ENCODE data around the gene TLCD1. TPM values are rescaled to one million over a fixed set of nuclear protein-coding genes. Genes with fewer than 3 reads are reported as not detected.

TLCD1 gene
- total and polyA plus RNA-seq, 8 donors = 5.7 to 20.7 (median 8.4) TPM

DNA sequence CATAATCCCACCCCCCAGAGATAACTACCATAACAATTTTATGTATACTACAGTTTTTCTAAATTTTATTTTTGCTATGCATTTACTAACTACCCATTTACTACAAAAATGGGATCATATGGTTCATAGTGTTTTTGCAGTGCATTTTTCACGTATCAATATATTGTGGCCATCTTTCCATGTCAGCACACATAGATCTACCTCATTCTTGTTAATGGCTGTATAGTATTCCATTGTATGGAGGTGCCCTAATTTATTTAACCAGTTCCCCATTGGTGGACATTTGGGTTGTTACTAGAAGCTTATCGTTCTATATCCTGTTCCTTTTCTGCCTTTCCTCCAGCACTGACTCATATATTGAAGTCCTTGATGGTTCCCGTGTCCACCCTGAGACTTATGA lies 37.0 kb downstream of the TLCD1 start:
- intact Hi-C loops (cut with DNase I) = no loop called here
- H3K4me1 ChIP-seq = no peaks in the 10 kb centered on the region
- no peak overlapping the region for H3K4me3 ChIP-seq
- H3K27ac ChIP-seq = no peak overlapping the region
- ATAC-seq = no peak
- H3K9me3 ChIP-seq = no peaks in the 10 kb centered on the region
- no peak for DNase-seq
- TF ChIP-seq, protein P1, sequence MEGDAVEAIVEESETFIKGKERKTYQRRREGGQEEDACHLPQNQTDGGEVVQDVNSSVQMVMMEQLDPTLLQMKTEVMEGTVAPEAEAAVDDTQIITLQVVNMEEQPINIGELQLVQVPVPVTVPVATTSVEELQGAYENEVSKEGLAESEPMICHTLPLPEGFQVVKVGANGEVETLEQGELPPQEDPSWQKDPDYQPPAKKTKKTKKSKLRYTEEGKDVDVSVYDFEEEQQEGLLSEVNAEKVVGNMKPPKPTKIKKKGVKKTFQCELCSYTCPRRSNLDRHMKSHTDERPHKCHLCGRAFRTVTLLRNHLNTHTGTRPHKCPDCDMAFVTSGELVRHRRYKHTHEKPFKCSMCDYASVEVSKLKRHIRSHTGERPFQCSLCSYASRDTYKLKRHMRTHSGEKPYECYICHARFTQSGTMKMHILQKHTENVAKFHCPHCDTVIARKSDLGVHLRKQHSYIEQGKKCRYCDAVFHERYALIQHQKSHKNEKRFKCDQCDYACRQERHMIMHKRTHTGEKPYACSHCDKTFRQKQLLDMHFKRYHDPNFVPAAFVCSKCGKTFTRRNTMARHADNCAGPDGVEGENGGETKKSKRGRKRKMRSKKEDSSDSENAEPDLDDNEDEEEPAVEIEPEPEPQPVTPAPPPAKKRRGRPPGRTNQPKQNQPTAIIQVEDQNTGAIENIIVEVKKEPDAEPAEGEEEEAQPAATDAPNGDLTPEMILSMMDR (IDR thresholded peaks at IDR 0.05) = no peak
- peaks cover 0 to 100% of the 10 kb centered on the region in 2 donors for H3K36me3 ChIP-seq
- H3K27me3 ChIP-seq = no peaks in the 10 kb centered on the region

GRCh38 chr17:28688481-28688880 lies 37.6 kb downstream of the TLCD1 start:
- Histone ChIP-seq H3K4me3 (no peak overlapping the region), H3K27ac (no peak overlapping the region), H3K9me3 (no peaks in the 10 kb centered on the region), H3K36me3 (peaks cover 0 to 100% of the 10 kb centered on the region in 2 donors), H3K4me1 (no peaks in the 10 kb centered on the region), H3K27me3 (no peaks in the 10 kb centered on the region)
- ATAC-seq = no peak
- intact Hi-C loops (cut with DNase I) = no loop called here
- TF ChIP-seq, protein P1 (IDR thresholded peaks at IDR 0.05) = no peak
- no peak for DNase-seq

DNA sequence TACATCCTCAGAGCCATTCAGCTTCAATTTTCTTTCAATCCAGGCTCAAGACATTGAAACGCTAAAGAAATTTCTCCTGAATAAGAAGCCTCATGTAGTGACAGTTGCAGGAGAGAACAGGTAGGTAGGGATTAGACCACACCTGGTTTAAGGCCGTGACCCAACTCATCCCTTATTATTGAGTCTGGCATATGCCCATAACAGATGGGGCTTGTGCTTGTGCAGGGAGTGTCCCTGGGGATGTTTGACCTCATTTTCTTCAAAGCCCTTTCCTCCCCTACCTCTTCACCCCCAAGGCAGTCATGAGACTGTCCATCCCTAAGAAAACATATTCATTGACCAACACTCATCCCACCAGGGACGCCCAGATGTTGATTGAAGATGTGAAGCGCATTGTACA lies 39.7 kb downstream of the TLCD1 start:
- no peaks in the 10 kb centered on the region for H3K27me3 ChIP-seq
- H3K4me1 ChIP-seq = no peaks in the 10 kb centered on the region
- DNase-seq = no peak
- H3K36me3 ChIP-seq = peaks cover 0 to 100% of the 10 kb centered on the region in 2 donors
- no peak for ATAC-seq
- intact Hi-C loops (cut with DNase I) = no loop called here
- H3K4me3 ChIP-seq = no peak overlapping the region
- H3K27ac ChIP-seq = no peak overlapping the region
- TF ChIP-seq, protein P1 (IDR thresholded peaks at IDR 0.05) = no peak
- H3K9me3 ChIP-seq = no peaks in the 10 kb centered on the region

DNA sequence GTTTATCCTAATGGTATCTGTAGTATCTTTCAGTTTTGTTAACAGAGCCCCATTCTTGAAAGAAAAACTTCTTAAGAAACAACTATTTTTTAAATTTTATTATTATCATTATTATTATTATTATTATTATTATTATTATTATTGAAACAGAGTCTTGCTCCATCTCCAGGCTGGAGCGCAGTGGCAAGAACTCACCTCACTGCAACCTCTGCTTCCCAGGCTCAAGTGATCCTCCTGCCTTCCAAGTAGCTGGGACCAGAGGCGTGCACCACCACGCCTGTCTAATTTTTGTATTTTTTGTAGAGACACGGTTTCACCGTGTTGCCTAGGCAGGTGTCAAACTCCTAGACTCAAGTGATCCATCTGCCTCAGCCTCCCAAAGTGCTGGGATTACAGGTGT lies 40.7 kb downstream of the TLCD1 start:
- Histone ChIP-seq H3K36me3 (peaks cover 0 to 100% of the 10 kb centered on the region in 2 donors), H3K4me1 (no peaks in the 10 kb centered on the region), H3K4me3 (no peak overlapping the region), H3K27me3 (no peaks in the 10 kb centered on the region), H3K27ac (no peak overlapping the region), H3K9me3 (no peaks in the 10 kb centered on the region)
- TF ChIP-seq, protein P1 (IDR thresholded peaks at IDR 0.05) = no peak
- ATAC-seq (no peak), DNase-seq (no peak)
- intact Hi-C loops (cut with DNase I) = no loop called here

GRCh38 chr17:28684963-28685362 lies 41.1 kb downstream of the TLCD1 start:
- Histone ChIP-seq H3K27ac (no peak overlapping the region), H3K36me3 (peaks cover 0 to 100% of the 10 kb centered on the region in 2 donors), H3K4me1 (no peaks in the 10 kb centered on the region), H3K27me3 (no peaks in the 10 kb centered on the region), H3K4me3 (no peak overlapping the region), H3K9me3 (no peaks in the 10 kb centered on the region)
- intact Hi-C loops (cut with DNase I) = no loop called here
- TF ChIP-seq, protein P1 (IDR thresholded peaks at IDR 0.05) = no peak
- no peak for ATAC-seq
- DNase-seq = peak in 2 of 4 donors; percentile 53 to 79
